ENCODE results near the gene CCDC70.

GRCh38 chr13:51834581-51835171, 27.1 kb upstream of the CCDC70 start:
- TF ChIP-seq POLR2A (IDR thresholded peaks at IDR 0.05) = no peak
- no peak for TF ChIP-seq CTCF (IDR thresholded peaks at IDR 0.05)
- TF ChIP-seq EP300 (IDR thresholded peaks at IDR 0.05) = no peak
